Measurements from ENCODE around the gene SND1.

GRCh38 chr7:127844165-127844564 is 192.2 kb downstream of the SND1 start:
- no peak for TF ChIP-seq EZH2 (IDR thresholded peaks at IDR 0.05)
- no peak for TF ChIP-seq POLR2AphosphoS5 (IDR thresholded peaks at IDR 0.05; ENCODE audit: borderline replicate concordance, low read depth, low read length)
